ENCODE results near the gene HMGCLL1.

The HMGCLL1 gene

DNA sequence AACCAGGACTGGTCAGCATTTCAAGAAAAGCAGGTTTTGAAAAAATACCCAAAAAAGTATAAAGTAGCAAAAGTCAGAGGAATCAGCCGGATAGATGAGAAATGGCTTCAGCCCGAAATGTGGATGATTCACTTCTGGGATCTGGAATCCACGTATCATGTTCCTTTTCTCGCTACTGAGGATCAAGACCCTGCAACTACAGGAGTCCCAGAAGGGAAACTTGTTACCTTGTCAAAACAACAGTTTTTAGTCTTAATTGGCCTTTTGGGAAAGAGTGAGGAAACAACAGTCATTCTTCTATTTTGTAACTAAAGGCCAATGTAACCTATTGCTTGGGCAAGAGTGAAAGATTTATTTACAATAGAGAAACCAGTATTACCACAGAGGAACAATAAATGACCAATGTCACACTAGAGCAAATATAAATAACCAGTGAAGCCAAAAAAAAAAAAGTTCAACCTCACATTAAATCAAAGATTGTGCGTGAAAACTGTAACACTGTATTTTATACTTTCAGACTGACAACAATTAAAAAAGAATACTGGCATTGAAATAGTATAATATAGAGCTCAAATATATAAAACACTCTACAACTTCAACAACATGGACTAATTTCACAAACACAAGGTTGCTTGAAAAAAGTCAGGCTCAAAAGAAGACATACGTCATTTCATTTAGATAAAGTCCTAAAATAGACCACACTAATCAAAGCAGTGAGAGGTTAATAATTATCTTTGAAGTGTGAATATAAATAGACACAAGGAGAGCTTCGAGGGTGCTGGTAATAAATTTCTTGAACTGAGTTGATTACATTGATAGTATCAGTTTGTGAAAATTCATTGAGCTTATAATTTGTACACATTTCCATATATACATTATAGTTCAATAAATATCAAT, 135.5 kb downstream of the HMGCLL1 start:
- DNase-seq (ENCODE audit: low spot score): no peak

DNA sequence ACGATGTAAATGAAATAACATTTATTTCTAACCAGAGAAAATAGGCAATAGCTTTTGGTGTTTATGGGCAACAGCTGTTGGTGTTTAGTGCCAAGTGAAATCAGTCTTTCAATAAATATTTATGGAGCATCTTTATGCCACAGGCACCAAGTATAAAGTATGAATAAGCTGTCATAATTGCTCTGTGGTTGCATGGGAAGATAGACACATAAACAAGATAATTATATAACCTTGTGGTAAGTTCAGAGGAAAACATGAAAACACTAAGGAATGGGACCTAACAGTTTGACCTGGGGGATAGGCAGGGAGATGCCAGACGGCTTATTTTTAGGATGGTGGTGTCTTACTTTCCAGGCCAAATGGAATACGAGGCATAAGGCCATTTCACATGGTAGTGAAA, 140.8 kb downstream of the HMGCLL1 start:
- no peak for DNase-seq (ENCODE audit: low spot score)

DNA sequence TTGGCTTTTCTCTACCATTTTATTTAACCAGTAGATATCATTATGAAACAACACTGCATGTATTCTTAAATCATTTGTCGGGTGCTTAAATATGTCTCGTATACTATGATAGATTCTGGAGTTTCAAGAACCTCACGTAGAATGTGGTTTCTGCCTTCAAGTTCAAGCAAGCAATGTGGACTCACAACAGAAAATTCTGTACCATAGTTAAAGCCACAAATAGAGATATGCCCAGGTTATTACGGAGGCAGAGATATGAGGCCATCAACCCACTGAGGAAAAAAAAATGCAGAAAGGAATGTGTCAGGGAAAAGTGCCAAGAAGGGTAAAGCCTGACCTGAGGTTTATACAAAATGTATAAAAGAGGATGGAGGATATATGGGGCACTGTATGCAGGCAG, 141.9 kb downstream of the HMGCLL1 start:
- no peak for DNase-seq (ENCODE audit: low spot score)

DNA sequence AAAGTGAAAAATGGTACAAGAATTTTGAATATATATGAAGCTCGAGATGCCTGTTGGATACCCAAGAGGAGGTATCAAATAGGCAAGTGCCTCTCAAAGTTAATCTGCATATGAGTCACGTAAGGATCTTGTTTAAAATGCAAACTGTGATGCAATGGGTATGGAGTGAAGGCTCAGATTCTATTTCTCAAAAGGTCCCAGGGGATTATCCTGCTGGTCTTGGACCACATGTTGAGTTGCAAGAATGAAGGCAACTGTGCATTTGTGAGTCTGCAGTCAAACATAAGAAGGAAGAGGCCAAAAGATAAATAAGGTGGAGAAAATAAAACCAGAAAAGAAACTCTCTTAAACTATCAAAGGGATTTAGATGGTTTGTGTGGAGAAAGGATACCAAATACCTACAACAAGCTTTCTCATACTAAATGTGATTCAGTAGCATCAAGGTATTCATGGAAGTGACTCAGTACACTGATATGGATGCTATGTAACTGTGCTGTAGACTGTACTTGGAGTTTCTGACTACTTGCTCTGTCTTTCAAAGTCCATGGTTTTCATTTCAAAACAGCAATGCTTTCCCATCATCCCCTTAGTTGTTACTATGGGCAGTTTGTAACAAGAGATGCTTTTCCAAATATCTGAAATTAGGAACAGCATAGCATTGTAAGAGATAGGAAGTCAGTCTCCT, 145.4 kb downstream of the HMGCLL1 start:
- DNase-seq (ENCODE audit: low spot score): no peak

DNA sequence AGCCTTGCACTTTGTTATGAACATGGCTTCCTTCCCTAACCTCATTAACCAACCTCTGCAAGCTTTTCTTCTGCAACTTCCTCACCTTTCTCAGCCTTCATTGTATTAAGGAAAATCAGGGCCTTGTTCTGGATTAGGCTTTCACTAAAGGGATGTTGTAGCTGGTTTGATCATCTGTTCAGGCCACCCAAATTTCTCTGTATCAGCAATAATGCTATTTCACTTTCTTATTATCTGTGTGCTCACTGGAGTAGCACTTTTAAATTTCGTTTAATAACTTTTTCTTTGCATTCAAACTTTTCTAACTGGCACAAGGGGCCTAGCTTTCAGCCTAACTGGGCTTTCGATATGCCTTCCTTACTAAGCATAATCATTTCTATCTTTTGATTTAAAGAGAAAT, 155.1 kb downstream of the HMGCLL1 start:
- no peak for DNase-seq (ENCODE audit: low spot score)

DNA sequence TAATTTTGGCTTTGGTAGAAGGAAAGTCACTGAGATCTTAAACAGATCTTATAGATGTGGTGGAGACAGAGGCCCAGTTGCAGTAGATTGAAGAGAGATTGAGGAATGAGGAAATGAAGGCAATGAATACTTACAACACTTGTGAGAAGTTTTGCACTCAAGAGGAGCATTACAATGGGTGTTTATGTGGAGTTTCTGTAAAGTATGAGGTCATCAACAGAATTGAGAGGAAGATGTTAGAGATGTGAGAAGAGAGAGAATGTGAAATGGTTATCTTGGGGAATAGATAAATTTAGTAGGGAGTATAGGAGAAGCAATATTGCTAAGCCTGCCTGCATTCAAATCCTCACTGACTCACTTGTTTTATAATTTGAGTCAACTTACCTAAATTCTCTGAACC, 168.3 kb downstream of the HMGCLL1 start:
- DNase-seq (ENCODE audit: low spot score): no peak

DNA sequence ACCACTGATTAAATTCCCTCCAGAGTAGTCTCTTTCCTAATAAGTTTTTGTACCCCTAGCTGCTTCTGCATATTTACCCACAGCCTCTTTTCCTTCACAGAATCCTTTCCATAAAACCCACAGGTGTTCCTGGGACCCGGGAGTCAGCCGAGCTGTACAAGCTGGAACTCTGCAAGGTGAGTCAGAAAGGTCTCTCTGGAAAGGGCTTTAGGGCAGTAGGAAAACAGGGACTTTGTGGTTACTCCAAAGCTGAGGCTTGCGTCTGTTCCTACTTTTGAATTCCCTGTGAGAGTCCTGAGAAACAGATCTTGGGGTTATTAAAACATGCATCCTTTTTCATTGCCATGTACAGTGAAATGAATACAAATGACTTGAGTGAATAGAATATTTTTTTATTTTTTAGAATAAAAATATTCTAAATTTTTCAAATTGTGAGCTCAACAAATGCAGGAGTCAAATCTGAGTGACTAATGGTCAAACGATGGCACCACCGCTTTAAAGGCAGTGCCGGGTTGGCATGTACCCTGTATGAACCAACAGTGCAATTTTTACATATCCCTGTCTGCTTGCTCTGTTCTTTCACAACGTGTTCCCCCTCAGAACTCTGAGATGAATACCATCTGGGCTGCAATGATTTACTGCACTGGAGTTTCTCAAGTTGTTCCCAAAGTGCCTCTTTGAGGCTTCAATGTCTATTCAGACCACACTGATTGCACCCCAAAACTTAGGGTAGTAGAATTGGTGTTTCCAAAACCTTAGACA, 173.3 kb downstream of the HMGCLL1 start:
- peak; percentile 61 for DNase-seq (ENCODE audit: low spot score)

DNA sequence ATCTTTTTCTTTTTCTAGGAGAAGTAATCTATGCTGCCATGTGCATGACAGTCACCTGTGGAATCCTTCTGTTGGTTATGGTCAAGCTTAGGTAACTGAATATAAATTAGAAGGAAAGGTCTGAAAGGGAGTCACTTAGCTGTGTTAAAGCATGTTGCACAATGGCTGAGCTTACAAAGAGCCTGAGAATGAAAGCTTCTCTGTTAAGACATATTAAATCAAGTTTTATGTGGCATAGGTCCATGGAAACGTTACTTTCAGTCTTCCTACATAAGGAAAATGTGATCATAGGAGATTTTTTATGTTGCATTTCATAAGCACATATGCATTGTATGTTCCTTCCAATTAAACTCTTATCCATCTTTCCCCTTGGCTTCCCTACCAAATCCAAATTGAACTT, 179.6 kb downstream of the HMGCLL1 start:
- no peak for DNase-seq (ENCODE audit: low spot score)

DNA sequence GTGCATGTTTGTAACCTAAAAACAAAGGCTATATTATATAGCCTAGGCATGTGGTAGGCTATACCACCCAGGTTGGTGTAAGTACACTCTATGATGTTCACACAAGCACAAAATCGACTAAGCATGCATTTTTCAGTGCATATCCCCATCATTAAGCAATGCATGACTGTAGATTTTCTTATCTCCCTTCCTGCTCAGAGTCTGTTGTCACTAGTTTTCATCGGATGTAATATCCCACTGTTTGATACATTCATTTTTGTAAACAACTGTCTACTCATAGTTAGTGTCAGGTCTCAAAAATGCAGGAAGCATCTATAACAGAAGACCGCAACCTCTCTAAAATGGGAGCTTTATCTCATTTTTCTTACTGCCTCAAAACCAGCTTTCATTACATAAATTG, 181.0 kb downstream of the HMGCLL1 start:
- DNase-seq (ENCODE audit: low spot score): no peak

DNA sequence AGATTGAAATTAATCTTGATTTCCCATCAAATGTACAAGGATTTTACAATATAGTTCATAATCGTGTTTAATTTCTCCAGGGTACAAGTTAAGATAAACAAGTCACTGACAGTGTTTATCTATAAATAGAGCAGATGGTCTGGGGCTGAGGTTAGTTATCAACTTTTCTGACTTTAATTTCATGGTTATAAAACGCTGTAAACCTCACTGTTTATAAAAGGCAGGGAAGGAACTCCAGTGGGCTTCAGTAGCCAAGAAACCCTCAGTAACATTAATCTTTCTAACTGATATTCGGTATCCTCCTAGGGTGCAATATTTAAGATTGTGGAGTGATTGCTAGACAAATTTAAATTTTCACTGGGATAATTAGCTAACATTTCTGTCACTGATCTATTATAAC, 183.1 kb downstream of the HMGCLL1 start:
- DNase-seq (ENCODE audit: low spot score): no peak

DNA sequence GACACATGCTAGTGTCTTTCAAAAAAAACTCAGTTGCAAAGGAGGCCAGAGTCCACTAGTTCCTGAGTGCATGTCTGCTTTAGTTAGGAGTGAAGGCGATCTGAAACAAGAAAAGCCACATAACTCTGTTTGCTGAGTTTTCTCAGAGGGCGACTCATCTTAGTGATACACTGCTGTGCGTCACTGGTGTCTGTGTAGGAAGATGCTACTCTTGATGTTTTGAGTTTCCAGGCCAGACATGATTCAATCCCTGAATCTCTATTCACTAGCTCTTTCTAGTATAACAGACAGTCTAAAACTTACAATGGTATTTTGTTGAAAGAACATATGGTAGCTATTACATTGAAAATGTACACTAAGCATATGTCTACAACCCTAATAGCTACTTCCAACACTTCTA, 190.8 kb downstream of the HMGCLL1 start:
- no peak for DNase-seq (ENCODE audit: low spot score)
